ENCODE results near the gene PITX2. TPM values are rescaled to one million over a fixed set of nuclear protein-coding genes. Genes with fewer than 3 reads are reported as not detected.

PITX2 gene
- total and polyA plus RNA-seq, 10 of the 15 experiments (the other 5 are each of a cell fraction or from before 2014, with no cell fraction given): not detected

GRCh38 chr4:110640576-110640975 lies 17.7 kb upstream of the PITX2 start (continued):
- TF ChIP-seq ZBTB4 (CRISPR knock-in tag; IDR thresholded peaks at IDR 0.05) (no peak), MXI1 (IDR thresholded peaks at IDR 0.05; ENCODE audit: low read depth, low read length) (no peak), ZNF217 (IDR thresholded peaks at IDR 0.05) (no peak), HSF1 (IDR thresholded peaks at IDR 0.05; ENCODE audit: low read depth, low read length) (no peak), SREBF2 (IDR thresholded peaks at IDR 0.05; ENCODE audit: low read length) (no peak), CREM (IDR thresholded peaks at IDR 0.05; ENCODE audit: low read depth) (no peak)
